HG03066 (cell line): ENCODE data around the gene FAM193A.
A peak's percentile ranks its signal among the peaks of the same experiment; 100 is the strongest.

Source experiments
- ATAC-seq: cut with Tn5 transposase; IDR thresholded peaks from one replicate; pipeline ENCODE4 v1.9.1; 2021; ENCODE audit warnings: low read depth; ENCODE audit not compliant: unreplicated experiment

The FAM193A gene

DNA sequence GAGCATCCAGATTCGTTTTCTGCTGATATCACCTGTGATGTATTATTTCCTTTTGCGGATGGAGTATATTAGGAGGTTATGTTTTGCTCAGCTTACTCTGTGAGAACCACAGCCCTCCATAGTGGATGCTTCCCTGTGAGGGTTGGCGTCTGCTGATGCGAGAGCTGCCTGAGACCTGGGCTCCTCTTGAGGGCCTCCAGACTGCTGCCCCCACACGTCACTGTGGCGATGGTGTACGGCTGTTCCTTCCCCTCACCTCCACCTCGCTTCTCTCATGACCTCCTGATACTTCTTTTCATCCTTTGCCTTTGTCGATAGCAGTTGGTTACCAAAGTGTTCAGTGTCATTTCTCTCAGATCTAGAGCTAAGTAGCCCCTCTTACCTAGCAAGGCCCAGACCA lies 148.0 kb downstream of the FAM193A start:
- ATAC-seq = no peak

DNA sequence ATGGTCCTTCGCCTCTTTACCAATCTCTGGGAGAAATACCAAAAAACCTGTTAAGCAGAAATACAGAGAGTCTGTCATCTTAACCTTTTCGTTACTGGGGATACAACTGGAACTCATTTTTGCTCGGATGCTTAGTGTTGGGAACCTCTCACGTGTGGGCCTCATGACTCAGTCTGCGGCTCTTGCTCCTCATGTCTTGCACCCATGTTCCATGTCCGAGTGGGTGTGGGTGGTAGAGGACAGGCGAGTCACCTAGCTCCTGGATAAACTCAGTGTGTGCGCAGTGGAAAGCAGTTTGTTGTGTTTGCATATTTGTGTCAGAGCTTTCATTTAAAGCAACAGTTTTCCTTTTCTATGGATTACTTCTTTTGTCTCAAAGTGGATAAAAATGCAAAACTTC lies 149.1 kb downstream of the FAM193A start:
- no peak for ATAC-seq

GRCh38 chr4:2686379-2687265 lies 150.2 kb downstream of the FAM193A start:
- no peak for ATAC-seq

- ATAC-seq = no peak
Measured at GRCh38 chr4:2688281-2688680, 151.8 kb downstream of the FAM193A start.

- ATAC-seq = no peak
Measured at GRCh38 chr4:2688697-2689096, 152.2 kb downstream of the FAM193A start.

DNA sequence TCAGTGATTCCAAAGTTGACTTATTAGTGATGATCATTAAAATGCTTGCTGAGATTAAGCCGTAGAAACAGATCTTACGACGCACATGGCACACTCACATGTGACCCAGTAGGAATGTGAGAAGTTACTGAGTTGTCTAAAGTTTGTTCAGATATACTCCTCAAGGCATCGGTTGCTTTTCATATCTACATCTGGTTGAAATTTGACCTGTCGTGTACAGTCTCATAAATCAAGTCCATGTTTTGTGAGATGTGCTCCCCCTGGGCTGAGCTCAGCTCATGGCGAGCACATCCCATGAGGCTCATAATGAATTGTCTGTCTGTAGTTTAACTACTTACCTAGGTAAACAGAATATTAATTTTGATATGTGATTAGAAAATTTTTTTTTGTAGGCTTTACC lies 152.7 kb downstream of the FAM193A start:
- ATAC-seq = no peak

DNA sequence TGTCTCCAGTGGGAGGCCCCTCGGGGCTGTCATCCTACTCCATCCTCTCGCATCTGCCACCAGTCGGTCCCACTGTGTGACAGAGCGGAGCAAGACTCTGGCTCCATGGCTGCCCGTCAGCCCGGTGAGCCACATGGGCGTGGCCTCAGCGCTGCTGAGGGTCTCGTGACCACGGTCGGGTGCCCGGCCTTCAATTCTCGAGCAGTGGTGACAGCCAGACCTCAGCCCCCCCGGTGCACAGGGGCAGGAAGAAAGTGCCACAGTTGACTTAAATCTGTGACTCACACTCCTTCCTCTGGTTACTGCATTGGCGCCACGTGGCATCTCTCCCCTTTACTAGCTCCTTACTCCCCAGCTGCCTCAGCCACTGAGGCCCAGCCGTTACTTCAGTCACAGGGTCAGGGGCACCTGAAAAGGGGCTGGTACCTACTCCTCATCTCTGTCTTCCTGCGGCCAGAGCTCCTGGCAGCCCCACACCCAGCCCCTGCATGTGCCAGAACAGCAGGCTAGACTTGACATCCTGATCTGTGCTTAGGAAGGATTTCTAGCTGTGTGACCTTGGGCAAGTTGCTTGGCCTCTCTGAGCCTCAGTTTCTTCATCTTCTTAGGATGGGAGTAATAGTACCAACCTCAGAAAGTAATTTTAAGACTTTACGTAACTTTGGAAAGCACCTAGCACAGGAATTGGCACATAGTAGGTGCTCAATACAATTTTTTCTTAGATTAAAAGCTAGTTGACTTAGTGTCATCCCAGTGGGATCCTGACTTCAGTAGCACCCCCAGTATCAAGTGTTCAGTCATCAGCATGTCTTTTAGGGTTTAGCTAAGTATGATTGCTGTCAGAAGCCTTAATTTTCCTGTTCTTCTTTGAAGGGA lies 153.6 kb downstream of the FAM193A start:
- peak; percentile 73 for ATAC-seq

GRCh38 chr4:2691313-2691712 lies 154.9 kb downstream of the FAM193A start:
- ATAC-seq = no peak

DNA sequence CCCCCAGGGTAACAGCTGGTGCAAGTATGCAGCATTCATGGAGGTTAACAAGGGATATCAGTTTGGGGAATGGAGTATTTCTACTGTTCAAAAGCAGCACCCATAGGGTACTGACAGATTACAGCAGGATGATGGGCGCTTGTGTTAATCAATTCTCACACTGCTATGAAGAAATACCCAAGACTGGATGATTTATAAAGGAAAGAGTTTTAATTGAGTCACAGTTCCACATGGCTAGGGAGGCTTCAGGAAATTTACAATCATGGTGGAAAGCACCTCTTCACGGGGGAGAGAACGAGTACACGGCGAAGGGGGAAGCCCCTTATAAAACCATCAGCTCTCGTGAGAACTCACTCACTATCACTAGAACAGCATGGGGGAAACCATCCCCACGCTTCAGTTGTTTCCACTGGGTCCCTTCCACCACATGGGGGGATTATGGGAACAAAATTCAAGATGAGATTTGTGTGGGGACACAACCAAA lies 155.5 kb downstream of the FAM193A start:
- no peak for ATAC-seq

DNA sequence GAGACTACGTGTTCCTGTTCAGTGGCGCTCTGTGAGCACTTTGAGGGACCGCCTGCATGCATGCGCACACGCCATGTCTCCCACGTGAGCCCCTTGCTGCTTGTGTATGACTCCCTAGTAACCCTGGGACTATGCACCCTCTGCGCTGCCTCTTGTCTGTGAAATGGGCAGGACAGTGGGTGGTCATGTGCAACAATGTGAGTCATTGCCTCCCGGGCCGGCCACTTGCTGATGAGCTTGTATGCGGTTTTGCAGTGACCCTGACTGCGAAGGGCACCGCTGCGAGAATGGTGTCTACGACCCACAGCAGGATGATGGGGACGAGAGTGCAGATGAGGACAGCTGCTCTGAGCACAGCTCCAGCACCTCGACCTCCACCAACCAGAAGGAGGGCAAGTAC lies 158.2 kb downstream of the FAM193A start:
- no peak for ATAC-seq

GRCh38 chr4:2695346-2696060 lies 159.1 kb downstream of the FAM193A start:
- ATAC-seq = no peak

DNA sequence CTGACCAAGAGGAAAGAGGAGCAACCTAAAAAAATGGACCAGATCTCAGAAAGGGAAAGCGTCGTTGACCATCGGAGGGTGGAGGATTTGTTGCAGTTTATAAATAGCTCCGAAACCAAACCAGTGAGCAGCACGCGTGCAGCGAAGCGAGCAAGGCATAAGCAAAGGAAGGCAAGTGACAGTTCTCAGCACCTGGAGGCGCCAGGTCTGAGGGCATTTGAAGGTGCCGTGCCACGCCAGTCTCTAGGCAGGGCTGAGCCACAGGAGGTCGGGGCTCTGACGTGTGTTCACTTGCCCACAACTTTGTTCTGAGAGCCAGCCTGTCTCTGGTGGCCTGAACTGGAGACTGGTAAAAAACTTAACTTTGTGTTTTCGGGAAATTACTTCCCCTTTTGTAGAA lies 160.0 kb downstream of the FAM193A start:
- peak; percentile 93 for ATAC-seq

DNA sequence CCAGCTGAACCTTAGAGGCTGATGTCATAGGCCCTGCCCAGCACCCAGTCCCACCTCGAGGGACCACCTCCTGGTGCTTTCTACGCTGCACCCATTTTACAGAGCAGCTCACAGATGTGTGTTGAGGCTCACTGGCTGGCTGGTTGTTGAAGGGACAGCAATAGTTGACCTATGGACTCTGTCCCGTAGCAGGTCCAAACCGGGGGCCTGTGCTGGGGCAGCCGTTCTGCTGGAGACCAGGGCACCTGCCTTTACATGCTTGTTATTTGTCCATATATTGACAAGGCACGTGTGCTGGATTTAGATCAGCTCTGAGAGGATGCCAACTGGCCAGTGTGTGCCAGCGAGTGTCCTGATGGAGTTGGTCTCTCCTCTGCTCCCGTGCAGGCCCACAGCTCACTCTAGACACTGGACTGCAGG lies 161.6 kb downstream of the FAM193A start:
- no peak for ATAC-seq

DNA sequence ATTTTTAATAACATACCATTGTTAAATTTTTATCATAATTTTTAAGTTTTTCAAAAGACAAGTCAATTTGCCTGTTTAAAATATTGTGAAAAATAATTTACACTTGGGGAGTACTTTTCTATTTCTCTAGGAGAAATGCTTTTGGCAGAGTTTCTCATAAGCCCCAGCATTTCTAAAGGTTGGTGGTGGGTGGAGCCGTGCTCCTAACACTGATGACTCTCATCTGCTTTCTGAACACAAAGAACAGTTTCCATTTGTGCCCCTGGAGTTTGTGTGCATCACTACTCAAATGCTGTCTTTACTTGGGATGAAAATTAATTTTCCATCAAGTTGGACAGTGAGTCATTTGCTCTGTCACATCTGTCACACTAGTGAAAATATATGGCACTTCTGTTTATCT lies 162.1 kb downstream of the FAM193A start:
- no peak for ATAC-seq

GRCh38 chr4:2698951-2699505 lies 162.6 kb downstream of the FAM193A start:
- ATAC-seq = no peak

- ATAC-seq = no peak
Measured at GRCh38 chr4:2699534-2699933, 163.1 kb downstream of the FAM193A start.

DNA sequence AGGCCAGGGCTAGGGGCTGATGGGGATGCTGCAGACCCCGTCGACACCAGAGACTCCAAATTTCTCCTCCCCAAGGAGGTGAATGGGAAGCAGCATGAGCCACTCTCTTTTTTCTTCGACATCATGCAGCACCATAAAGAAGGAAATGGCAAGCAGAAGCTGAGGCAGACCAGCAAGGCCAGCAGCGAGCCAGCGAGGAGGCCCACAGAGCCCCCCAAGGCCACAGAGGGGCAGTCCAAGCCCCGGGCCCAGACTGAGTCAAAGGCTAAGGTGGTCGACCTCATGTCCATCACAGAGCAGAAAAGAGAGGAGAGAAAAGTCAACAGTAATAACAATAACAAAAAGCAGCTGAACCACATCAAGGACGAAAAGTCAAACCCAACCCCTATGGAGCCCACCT lies 163.6 kb downstream of the FAM193A start:
- ATAC-seq = no peak

DNA sequence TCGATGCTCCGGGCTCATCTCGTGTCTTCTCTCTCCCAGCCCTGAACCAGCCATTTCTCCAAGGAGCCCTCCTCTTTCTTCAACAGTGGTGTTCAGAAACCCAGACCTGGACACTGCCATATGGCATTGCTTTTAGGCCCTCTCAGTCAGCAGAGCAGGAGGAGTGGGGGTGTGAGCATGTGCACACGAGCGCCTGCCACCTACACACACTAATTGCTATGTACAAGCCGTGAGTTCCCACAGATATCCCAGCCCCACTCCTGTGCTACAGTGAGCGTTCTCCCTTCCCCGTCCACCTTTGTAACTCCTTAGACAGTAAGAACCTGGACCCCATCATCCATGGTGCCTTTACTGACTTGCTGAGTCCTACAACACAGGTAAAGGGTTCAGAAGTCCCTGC lies 165.9 kb downstream of the FAM193A start:
- ATAC-seq = no peak

DNA sequence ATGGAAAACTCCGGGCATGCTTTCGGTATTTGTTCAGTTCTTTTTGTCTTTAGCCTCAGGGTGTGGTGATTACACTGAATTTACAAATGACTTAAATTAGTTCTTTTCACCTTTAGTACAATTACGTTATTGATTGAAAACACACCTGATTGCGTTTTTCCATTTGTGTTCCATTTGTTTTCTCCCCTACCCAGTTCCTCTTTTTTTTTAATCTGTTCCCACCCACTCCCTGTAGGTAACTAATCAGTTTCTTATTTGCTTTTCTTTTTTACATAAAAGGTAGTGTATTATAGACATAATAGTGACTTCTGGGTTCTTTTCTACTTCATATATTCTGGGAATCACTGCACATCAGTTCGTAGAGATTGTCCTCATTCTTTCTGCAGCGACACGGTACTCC lies 166.3 kb downstream of the FAM193A start:
- ATAC-seq = no peak

- no peak for ATAC-seq
Measured at GRCh38 chr4:2712261-2712842, 175.9 kb downstream of the FAM193A start.
